HCT116 (cell line): Measurements from ENCODE around the gene KCNK3.

ENCODE experiments used
- CTCF ChIP-seq, 3 experiments: fragments of 200-600 bp in 1 of 3; sonication (generic) in 1 of 3; IDR thresholded peaks in 2 of 3; conservative IDR thresholded peaks in 1 of 3; 2 replicates each; pipeline ENCODE4 v1.5.1; 2012 to 2017; ENCODE audit warnings: low read depth in 2 of 3, low read length in 2 of 3, antibody characterized with exemption in 1 of 3, borderline replicate concordance in 1 of 3, control low read depth in 1 of 3, mild to moderate bottlenecking in 1 of 3, mixed read lengths in 1 of 3, mixed run types in 1 of 3, moderate library complexity in 1 of 3; ENCODE audit not compliant: insufficient read depth in 1 of 3
- EZH2phosphoT487 ChIP-seq: fragments of 200-600 bp; IDR thresholded peaks from 2 replicates; pipeline ENCODE4 v1.6.1; 2018; ENCODE audit warnings: antibody characterized with exemption, borderline replicate concordance
- POLR2A ChIP-seq: IDR thresholded peaks from 2 replicates; pipeline ENCODE4 v1.7.0; 2011; ENCODE audit warnings: borderline replicate concordance; ENCODE audit not compliant: insufficient read depth, insufficient read length; ENCODE audit errors: extremely low read depth
- REST ChIP-seq: IDR thresholded peaks from 2 replicates; pipeline ENCODE4 v1.6.1; 2012; ENCODE audit warnings: low read depth
- ZBTB33 ChIP-seq: IDR thresholded peaks from 2 replicates; pipeline ENCODE4 v1.6.1; 2011; ENCODE audit warnings: mild to moderate bottlenecking, low read length, moderate library complexity; ENCODE audit not compliant: insufficient replicate concordance; ENCODE audit errors: extremely low read depth
- ZFX ChIP-seq: fragments of 450-650 bp; IDR thresholded peaks from 2 replicates; pipeline ENCODE4 v1.6.1; 2017
- ZNF274 ChIP-seq: fragments of 200-500 bp; sonication (Bioruptor generic); IDR thresholded peaks from 2 replicates; pipeline ENCODE4 v1.6.1; 2014; ENCODE audit warnings: mild to moderate bottlenecking, low read depth, low read length, inconsistent platforms

- no peak for TF ChIP-seq EZH2phosphoT487
- no peak for TF ChIP-seq ZBTB33
- no peak for TF ChIP-seq REST
- no peak for TF ChIP-seq CTCF (IDR thresholded peaks at IDR 0.05 in 2 of 3, conservative IDR thresholded peaks at IDR 0.05 in 1 of 3; ENCODE audit: borderline replicate concordance in 1 of 3, insufficient read depth in 1 of 3, low read depth in 2 of 3, low read length in 2 of 3)
- no peak for TF ChIP-seq POLR2A
- no peak for TF ChIP-seq ZNF274
- TF ChIP-seq ZFX: no peak
Measured at GRCh38 chr2:26697425-26697824, 4.9 kb downstream of the KCNK3 start.
